VCaP (cell line): Measurements from ENCODE around the gene ZNF536.
"Not testable (repeated sequence)": the region's sequence is repeated elsewhere in the genome, so short reads cannot be mapped to it uniquely, and the experiment has no call there.

Experiments used
- H3K27ac ChIP-seq: fragments of 450-650 bp; 2 replicates; pipeline ENCODE4 v1.5.1; 2017
- TF ChIP-seq, protein P1 (sequence below): fragments of 450-650 bp; conservative IDR thresholded peaks from 2 replicates; pipeline ENCODE4 v1.5.1; 2017; ENCODE audit warnings: mild to moderate bottlenecking, moderate library complexity

The ZNF536 gene

GRCh38 chr19:30416375-30416774 is 44.2 kb downstream of the ZNF536 start:
- TF ChIP-seq, protein P1, sequence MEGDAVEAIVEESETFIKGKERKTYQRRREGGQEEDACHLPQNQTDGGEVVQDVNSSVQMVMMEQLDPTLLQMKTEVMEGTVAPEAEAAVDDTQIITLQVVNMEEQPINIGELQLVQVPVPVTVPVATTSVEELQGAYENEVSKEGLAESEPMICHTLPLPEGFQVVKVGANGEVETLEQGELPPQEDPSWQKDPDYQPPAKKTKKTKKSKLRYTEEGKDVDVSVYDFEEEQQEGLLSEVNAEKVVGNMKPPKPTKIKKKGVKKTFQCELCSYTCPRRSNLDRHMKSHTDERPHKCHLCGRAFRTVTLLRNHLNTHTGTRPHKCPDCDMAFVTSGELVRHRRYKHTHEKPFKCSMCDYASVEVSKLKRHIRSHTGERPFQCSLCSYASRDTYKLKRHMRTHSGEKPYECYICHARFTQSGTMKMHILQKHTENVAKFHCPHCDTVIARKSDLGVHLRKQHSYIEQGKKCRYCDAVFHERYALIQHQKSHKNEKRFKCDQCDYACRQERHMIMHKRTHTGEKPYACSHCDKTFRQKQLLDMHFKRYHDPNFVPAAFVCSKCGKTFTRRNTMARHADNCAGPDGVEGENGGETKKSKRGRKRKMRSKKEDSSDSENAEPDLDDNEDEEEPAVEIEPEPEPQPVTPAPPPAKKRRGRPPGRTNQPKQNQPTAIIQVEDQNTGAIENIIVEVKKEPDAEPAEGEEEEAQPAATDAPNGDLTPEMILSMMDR, result no peak
- H3K27ac ChIP-seq, result no peak overlapping the region

GRCh38 chr19:30417166-30417565 is 45.0 kb downstream of the ZNF536 start:
- not testable (repeated sequence) for H3K27ac ChIP-seq

- H3K27ac ChIP-seq, result no peak overlapping the region
- TF ChIP-seq, protein P1, result no peak
Observed at GRCh38 chr19:30419568-30420180, 47.5 kb downstream of the ZNF536 start.

DNA sequence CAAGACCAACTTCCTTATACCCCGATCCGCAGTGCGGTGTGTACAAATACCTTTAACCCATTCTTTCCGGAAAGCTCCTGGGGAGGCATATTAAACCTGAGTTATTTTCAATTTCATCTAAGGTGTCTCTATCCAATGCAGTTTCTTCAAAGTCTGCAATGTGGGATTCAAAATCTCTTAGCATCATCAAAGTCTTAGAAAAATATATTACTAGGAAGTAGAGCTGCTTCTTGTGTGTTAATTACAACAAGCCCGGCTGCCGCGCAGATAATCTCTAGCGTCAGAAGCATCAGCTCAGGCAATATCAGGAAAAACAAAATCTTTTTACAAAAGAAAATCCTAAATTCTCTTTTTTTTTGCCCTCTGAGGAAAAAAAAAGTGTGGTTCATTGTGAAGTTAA is 48.1 kb downstream of the ZNF536 start:
- no peak overlapping the region for H3K27ac ChIP-seq
- TF ChIP-seq, protein P1, result no peak

GRCh38 chr19:30420881-30421280 is 48.7 kb downstream of the ZNF536 start:
- H3K27ac ChIP-seq, result no peak overlapping the region
- TF ChIP-seq, protein P1, result no peak

GRCh38 chr19:30421571-30421970 is 49.4 kb downstream of the ZNF536 start:
- H3K27ac ChIP-seq, result no peak overlapping the region
- TF ChIP-seq, protein P1, result no peak

GRCh38 chr19:30423481-30423880 is 51.3 kb downstream of the ZNF536 start:
- TF ChIP-seq, protein P1, result no peak

More at GRCh38 chr19:30423481-30423880, 51.3 kb downstream of the ZNF536 start:
- H3K27ac ChIP-seq, result no peak overlapping the region
